Stimulated activated CD4-positive, alpha-beta T cell treated with anti-CD3 and anti-CD28 coated beads, Interleukin-2, amount 100 ng/mL, for 48 hours (primary cell): Measurements from ENCODE around the gene MAFG.

Experiments used
- DNase-seq, 2 donors: peaks; one replicate each; pipeline ENCODE4 v3.0.0-alpha.2; 2020

Gene MAFG

GRCh38 chr17:81889602-81890001 lies 37.9 kb downstream of the MAFG start:
- DNase-seq: no peak

- no peak for DNase-seq
Measured at GRCh38 chr17:81888988-81889595, 38.4 kb downstream of the MAFG start.

- DNase-seq: no peak
Measured at GRCh38 chr17:81888105-81888987, 39.2 kb downstream of the MAFG start.

- no peak for DNase-seq
Measured at GRCh38 chr17:81885869-81886548, 41.5 kb downstream of the MAFG start.

- DNase-seq: no peak
Measured at GRCh38 chr17:81885454-81885853, 42.1 kb downstream of the MAFG start.

- no peak for DNase-seq
Measured at GRCh38 chr17:81884968-81885367, 42.6 kb downstream of the MAFG start.

- DNase-seq: no peak
Measured at GRCh38 chr17:81884520-81884919, 43.0 kb downstream of the MAFG start.

- DNase-seq: no peak
Measured at GRCh38 chr17:81879121-81879520, 48.4 kb downstream of the MAFG start.

GRCh38 chr17:81878294-81878693 lies 49.2 kb downstream of the MAFG start:
- no peak for DNase-seq

GRCh38 chr17:81877569-81877968 lies 50.0 kb downstream of the MAFG start:
- DNase-seq: no peak

GRCh38 chr17:81871387-81872230 lies 55.9 kb downstream of the MAFG start:
- DNase-seq: peak; percentile 95 to 97

GRCh38 chr17:81870981-81871386 lies 56.6 kb downstream of the MAFG start, which contains the start of gene ARHGDIA:
TSS of gene ARHGDIA (minus strand) at chr17:81871337. CDS start at chr17:81869930, 1,407 bp downstream.
- DNase-seq: no peak

- DNase-seq: no peak
Measured at GRCh38 chr17:81870131-81870980, 57.2 kb downstream of the MAFG start.

- no peak for DNase-seq
Measured at GRCh38 chr17:81869221-81870130, 58.1 kb downstream of the MAFG start.

GRCh38 chr17:81868674-81869220 lies 58.8 kb downstream of the MAFG start:
- no peak for DNase-seq
